Adrenal gland (tissue), 12 donors: ENCODE measurements around the gene CISH. TPM values are rescaled to one million over a fixed set of nuclear protein-coding genes. Genes with fewer than 3 reads are reported as not detected.

Experiments
- DNase-seq, 7 donors: peaks; one replicate each; pipeline ENCODE4 v3.0.0-alpha.2; 2019 to 2020
- H3K27ac ChIP-seq, 5 donors: fragments of 200-600 bp; sonication (generic) in 4 of 5; 1 replicate in 3 of 5; 2 replicates in 2 of 5; pipeline versions ENCODE4 v1.5.1 to v1.8.0; 2016 to 2020; ENCODE audit warnings: mild to moderate bottlenecking in 1 of 5
- H3K27me3 ChIP-seq: fragments of 200-600 bp; 2 replicates; pipeline ENCODE4 v1.8.0; 2021
- H3K36me3 ChIP-seq, 2 donors: fragments of 200-600 bp; replicated peaks in 1 of 2; 1 replicate in 1 of 2; 2 replicates in 1 of 2; pipeline versions ENCODE4 v1.5.1 to v1.8.0; 2018 to 2022
- H3K4me1 ChIP-seq, 2 donors: fragments of 200-600 bp; replicated peaks in 1 of 2; 1 replicate in 1 of 2; 2 replicates in 1 of 2; pipeline versions ENCODE4 v1.5.1 to v1.8.0; 2018 to 2021
- H3K4me3 ChIP-seq, 4 donors: fragments of 200-600 bp; sonication (generic) in 3 of 4; one replicate each; pipeline ENCODE4 v1.5.1; 2016 to 2018
- H3K9me3 ChIP-seq, 3 donors: fragments of 200-600 bp; sonication (generic) in 1 of 3; replicated peaks in 1 of 3; 1 replicate in 2 of 3; 2 replicates in 1 of 3; pipeline versions ENCODE4 v1.5.1 to v1.8.0; 2016 to 2021
- POLR2A ChIP-seq, 2 donors: fragments of 450-650 bp; IDR thresholded peaks; one replicate each; pipeline ENCODE4 v1.6.1; 2017; ENCODE audit warnings: antibody characterized with exemption in 2 of 2, mild to moderate bottlenecking in 2 of 2, moderate library complexity in 1 of 2
- WGBS, 4 donors: extraction: QIAGEN DNeasy Blood & Tissue Kit in 2 of 4; methylation state at CpG; one replicate each; pipeline versions ENCODE4 v1.1.5 to v1.1.7; 2013 to 2017; 5-methylcytosine and 5-hydroxymethylcytosine counted together
- intact Hi-C, 2 donors: fragments of 100-400 bp; cut with DNase I; formaldehyde crosslinking; loops; one replicate each; pipeline versions ENCODE4 v1.14.1 to v1.15.0; 2022 to 2023
- polyA plus RNA-seq, 3 donors: library from polyadenylated mRNA; stranded (reverse); fragments of 200-250 nt in 2 of 3; fragments of 350-450 nt in 1 of 3; fragmentation: Illumina TruSeq in 1 of 3; extraction: RNeasy Lipid Tissue Mini Kit (QIAGEN cat#74804) in 1 of 3; gene quantifications; one replicate each; pipeline ENCODE4 v1.2.3, GENCODE V29; 2013 to 2014
- total RNA-seq, 9 donors: library from RNA; depleted of rRNA in 4 of 9; stranded (reverse); fragments of >200 nt in 4 of 9; fragments of 120-200 nt in 1 of 9; fragmentation: NEBNext Ultra II Directional in 1 of 9; extraction: Animal tissue kit (Norgen Biotek cat#: 25700) in 1 of 9; gene quantifications; one replicate each; pipeline versions ENCODE4 v1.1.0 to v1.2.4, GENCODE V29; 2013 to 2023
- TF ChIP-seq, protein P1 (sequence below), 6 experiments: fragments of 450-650 bp in 4 of 6; fragments of 200-600 bp in 2 of 6; sonication (generic) in 1 of 6; IDR thresholded peaks; 1 replicate in 5 of 6; 2 replicates in 1 of 6; pipeline versions ENCODE4 v1.5.1 to v1.8.0; 2016 to 2021; ENCODE audit warnings: antibody characterized with exemption in 6 of 6, mild to moderate bottlenecking in 2 of 6, moderate library complexity in 1 of 6
- donor health status: healthy with polysubstance abuse.
- donor health status: Bipolar disorder and iron deficiency.
- donor health status: DM: yes; HTN: yes; CAD: no.
- donor health status: DM: no; HTN: no; CAD: no.
- donor health status: DM: no; HTN: no; CAD: no.
- donor health status: DM: yes; HTN: yes; CAD: no.

The CISH gene
- total and polyA plus RNA-seq, 12 donors = 1.8 to 12.6 (median 5.1) TPM

DNA sequence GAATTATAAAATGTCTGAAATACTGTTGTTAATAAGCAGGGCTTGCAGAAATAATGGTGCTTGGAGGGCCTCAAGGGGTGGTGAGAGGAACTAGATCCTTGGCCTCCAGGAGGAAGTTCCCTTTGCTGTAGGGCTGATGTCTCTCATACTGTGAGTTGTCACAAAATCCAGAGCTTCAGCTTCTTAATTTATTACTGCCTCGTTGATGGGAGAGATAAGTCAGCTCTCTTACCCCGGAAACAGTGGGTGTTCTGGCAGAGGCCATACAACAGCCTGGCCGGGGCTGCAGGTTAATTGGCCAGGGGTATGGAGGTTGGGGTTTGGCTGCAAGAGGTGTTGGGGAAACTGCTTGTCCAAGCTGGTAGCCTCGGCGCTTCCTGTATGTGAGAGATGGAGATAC is 20.9 kb upstream of the CISH start:
- intact Hi-C loops = no loop called here
- Histone ChIP-seq H3K4me1 (peaks cover 0 to 24% of the 10 kb centered on the region in 2 donors), H3K9me3 (no peaks in the 10 kb centered on the region), H3K36me3 (no peaks in the 10 kb centered on the region), H3K27me3 (no peaks in the 10 kb centered on the region), H3K4me3 (no peak overlapping the region), H3K27ac (no peak overlapping the region)
- WGBS, 4 donors = 34 to 40% (median 35%) methylated on average over 5 of the region's 5 CpGs
- no peak for TF ChIP-seq POLR2A (IDR thresholded peaks at IDR 0.05)
- TF ChIP-seq, protein P1, sequence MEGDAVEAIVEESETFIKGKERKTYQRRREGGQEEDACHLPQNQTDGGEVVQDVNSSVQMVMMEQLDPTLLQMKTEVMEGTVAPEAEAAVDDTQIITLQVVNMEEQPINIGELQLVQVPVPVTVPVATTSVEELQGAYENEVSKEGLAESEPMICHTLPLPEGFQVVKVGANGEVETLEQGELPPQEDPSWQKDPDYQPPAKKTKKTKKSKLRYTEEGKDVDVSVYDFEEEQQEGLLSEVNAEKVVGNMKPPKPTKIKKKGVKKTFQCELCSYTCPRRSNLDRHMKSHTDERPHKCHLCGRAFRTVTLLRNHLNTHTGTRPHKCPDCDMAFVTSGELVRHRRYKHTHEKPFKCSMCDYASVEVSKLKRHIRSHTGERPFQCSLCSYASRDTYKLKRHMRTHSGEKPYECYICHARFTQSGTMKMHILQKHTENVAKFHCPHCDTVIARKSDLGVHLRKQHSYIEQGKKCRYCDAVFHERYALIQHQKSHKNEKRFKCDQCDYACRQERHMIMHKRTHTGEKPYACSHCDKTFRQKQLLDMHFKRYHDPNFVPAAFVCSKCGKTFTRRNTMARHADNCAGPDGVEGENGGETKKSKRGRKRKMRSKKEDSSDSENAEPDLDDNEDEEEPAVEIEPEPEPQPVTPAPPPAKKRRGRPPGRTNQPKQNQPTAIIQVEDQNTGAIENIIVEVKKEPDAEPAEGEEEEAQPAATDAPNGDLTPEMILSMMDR (IDR thresholded peaks at IDR 0.05) = no peak
- DNase-seq = no peak

DNA sequence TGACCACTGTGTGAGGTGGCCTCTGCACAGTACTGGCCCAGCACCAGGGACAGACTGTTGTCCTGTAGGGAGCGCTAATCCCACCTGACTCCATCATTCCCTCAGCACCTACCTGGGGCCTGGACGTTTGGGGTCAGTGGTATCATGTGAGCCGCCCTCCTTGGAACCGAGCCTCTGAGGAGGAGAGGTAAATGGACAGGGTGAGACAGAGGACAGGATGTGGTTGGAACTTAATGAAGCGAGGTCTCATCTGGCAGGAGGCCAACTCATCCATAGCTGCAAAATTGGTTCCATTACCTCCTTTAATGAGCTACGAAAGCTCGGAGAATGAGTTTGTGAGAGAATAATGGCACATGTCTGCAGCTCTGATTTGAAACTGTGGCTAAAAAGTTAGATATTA is 19.3 kb upstream of the CISH start:
- intact Hi-C loops = no loop called here
- H3K9me3 ChIP-seq = no peaks in the 10 kb centered on the region
- no peaks in the 10 kb centered on the region for H3K36me3 ChIP-seq
- H3K4me1 ChIP-seq = peaks cover 0 to 34% of the 10 kb centered on the region in 2 donors
- H3K27ac ChIP-seq = no peak overlapping the region
- WGBS, 4 donors = 56 to 81% (median 77%) methylated on average over 7 of the region's 7 CpGs
- TF ChIP-seq, protein P1 (IDR thresholded peaks at IDR 0.05) = no peak
- no peak for TF ChIP-seq POLR2A (IDR thresholded peaks at IDR 0.05)
- H3K4me3 ChIP-seq = no peak overlapping the region
- H3K27me3 ChIP-seq = no peaks in the 10 kb centered on the region
- DNase-seq = no peak

DNA sequence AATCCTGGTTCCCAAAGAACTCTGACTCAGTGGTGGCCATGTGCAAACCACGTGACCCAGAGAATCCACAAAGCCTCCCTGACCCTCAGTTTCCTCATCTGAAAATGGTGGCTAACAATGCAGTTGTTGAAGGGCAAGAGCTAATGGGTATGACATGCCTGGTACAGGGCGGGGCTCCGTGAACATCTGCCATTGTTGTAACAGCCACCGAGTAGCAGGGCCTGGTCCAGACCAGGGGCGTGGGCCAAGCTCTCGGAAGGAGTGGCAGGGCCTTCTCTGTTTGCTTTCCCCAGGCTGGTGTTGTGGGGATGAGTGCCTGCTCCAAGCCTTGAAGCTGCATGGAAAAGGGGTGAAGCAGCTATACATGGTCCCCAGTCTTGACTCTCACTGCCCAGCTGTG is 18.8 kb upstream of the CISH start:
- intact Hi-C loops = no loop called here
- DNase-seq = no peak
- Histone ChIP-seq H3K27me3 (no peaks in the 10 kb centered on the region), H3K27ac (no peak overlapping the region), H3K36me3 (no peaks in the 10 kb centered on the region), H3K4me1 (peaks cover 0 to 34% of the 10 kb centered on the region in 2 donors), H3K9me3 (no peaks in the 10 kb centered on the region), H3K4me3 (no peak overlapping the region)
- no peak for TF ChIP-seq POLR2A (IDR thresholded peaks at IDR 0.05)
- TF ChIP-seq, protein P1 (IDR thresholded peaks at IDR 0.05) = no peak
- whole genome bisulfite sequencing, 4 donors = 90 to 100% (median 91%) methylated on average over 2 to 6 of the region's 6 CpGs

DNA sequence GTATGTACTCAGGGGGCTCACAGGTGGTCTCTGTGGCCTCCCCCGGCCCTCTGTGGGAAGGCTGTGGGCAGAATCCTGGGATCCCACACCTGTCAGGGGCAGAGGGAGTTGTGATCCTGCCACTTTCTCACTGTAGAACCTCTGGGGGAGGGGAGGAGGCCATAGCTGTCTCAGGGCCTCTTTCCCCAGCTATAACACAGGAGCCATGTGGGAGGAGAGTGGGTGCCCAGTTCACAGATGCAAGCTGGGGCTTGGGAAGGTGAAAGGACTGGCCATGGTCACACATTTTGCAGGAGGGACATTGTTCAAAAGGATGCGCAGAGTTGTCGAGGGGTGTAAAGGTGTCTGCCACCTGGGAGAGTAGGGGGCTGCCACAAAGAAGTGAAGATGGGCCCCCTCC is 17.0 kb upstream of the CISH start:
- Histone ChIP-seq H3K4me3 (no peak overlapping the region), H3K4me1 (peaks cover 0 to 42% of the 10 kb centered on the region in 2 donors), H3K27me3 (no peaks in the 10 kb centered on the region), H3K36me3 (no peaks in the 10 kb centered on the region), H3K9me3 (no peaks in the 10 kb centered on the region), H3K27ac (no peak overlapping the region)
- no peak for DNase-seq
- intact Hi-C loops = no loop called here
- 79 to 98% (median 92%) methylated on average over 3 of the region's 3 CpGs for WGBS, 4 donors
- TF ChIP-seq, protein P1 (IDR thresholded peaks at IDR 0.05) = no peak
- TF ChIP-seq POLR2A (IDR thresholded peaks at IDR 0.05) = no peak
